K562 (cell line): Measurements from ENCODE around the gene SLC38A8. TPM values are rescaled to one million over a fixed set of nuclear protein-coding genes. Genes with fewer than 3 reads are reported as not detected.

Experiments used
- ATAC-seq: fragments of 200-7000 bp; cut with Tn5 transposase; 3 replicates; pipeline ENCODE4 v1.9.1; 2020; ENCODE audit warnings: moderate library complexity
- BruUV-seq: library from RNA; stranded (reverse); fragments of 400-500 nt; replicated peaks from 2 replicates; lab custom pipeline; 2021; lab: Mats Ljungman, UMichigan
- CTCF ChIA-PET: fragments of 300-600 bp; formaldehyde crosslinking; extraction: SDS; loops from one replicate; lab custom pipeline; 2021; ENCODE audit warnings: low intra/inter-chr PET ratio; lab: Yijun Ruan, JAX
- POLR2A ChIA-PET: fragments of 300-600, 350-650 bp; sonication (Branson Sonifier 250); formaldehyde crosslinking; extraction: SDS; loops from one replicate; lab custom pipeline; 2021; ENCODE audit warnings: antibody characterized with exemption, inconsistent platforms; lab: Yijun Ruan, JAX
- DNase-seq, 4 experiments: peaks; one replicate each; pipeline versions ENCODE4 v3.0.0 to v3.0.0-alpha.2; 2011 to 2018; ENCODE audit warnings: low spot score in 3 of 4, mixed read lengths in 3 of 4; ENCODE audit errors: extremely low read depth in 1 of 4
- FAIRE-seq: peaks from 2 replicates; lab custom pipeline; 2011; peaks lifted over from hg19 to GRCh38; lab: Jason Lieb, UNC
- H2AFZ ChIP-seq: 2 replicates; pipeline ENCODE4 v1.6.0; 2011; ENCODE audit warnings: low read depth, low read length, control low read depth, inconsistent platforms
- H3K27ac ChIP-seq: fragments of 200-600 bp; 3 replicates; pipeline ENCODE4 v1.8.0; 2011; ENCODE audit warnings: low read depth, mild to moderate bottlenecking, control low read depth, inconsistent platforms, low read length, moderate library complexity, mixed read lengths; ENCODE audit errors: extremely low read depth
- H3K27me3 ChIP-seq, 2 experiments: fragments of 300-600 bp in 1 of 2; 2 replicates in 1 of 2; 3 replicates in 1 of 2; pipeline versions ENCODE4 v1.6.0 to v1.8.0; 2011; ENCODE audit warnings: inconsistent platforms in 2 of 2, low read length in 2 of 2, mild to moderate bottlenecking in 1 of 2, mixed read lengths in 1 of 2, moderate library complexity in 1 of 2; ENCODE audit not compliant: control insufficient read depth in 2 of 2, insufficient read depth in 2 of 2
- H3K36me3 ChIP-seq: fragments of 300-600 bp; 3 replicates; pipeline ENCODE4 v1.8.0; 2011; ENCODE audit warnings: mild to moderate bottlenecking, low read length, inconsistent platforms; ENCODE audit not compliant: control insufficient read depth, insufficient read depth
- H3K4me1 ChIP-seq, 2 experiments: fragments of 200-600 bp in 1 of 2; replicated peaks in 1 of 2; 2 replicates in 1 of 2; 3 replicates in 1 of 2; pipeline versions ENCODE4 v1.5.1 to v1.8.0; 2011; ENCODE audit warnings: inconsistent platforms in 2 of 2, low read length in 2 of 2, mild to moderate bottlenecking in 1 of 2, mixed read lengths in 1 of 2, moderate library complexity in 1 of 2; ENCODE audit not compliant: control insufficient read depth in 2 of 2, insufficient read depth in 2 of 2
- H3K4me2 ChIP-seq: 2 replicates; pipeline ENCODE4 v1.6.1; 2011; ENCODE audit warnings: low read length, control low read depth, inconsistent platforms, mixed read lengths; ENCODE audit not compliant: insufficient read depth
- H3K4me3 ChIP-seq: fragments of 200-600 bp; sonication (generic), shearing (Covaris generic); 2 replicates; pipeline ENCODE4 v1.5.1; 2016; ENCODE audit warnings: control low read depth, inconsistent platforms
- H3K79me2 ChIP-seq: fragments of 200-600 bp; 3 replicates; pipeline ENCODE4 v1.8.0; 2011; ENCODE audit warnings: low read length, inconsistent platforms; ENCODE audit not compliant: control insufficient read depth, insufficient read depth
- H3K9ac ChIP-seq, 2 experiments: 2 replicates each; pipeline versions ENCODE4 v1.6.0 to v1.6.1; 2011; ENCODE audit warnings: low read depth in 2 of 2, low read length in 2 of 2, control low read depth in 1 of 2, inconsistent platforms in 1 of 2, mild to moderate bottlenecking in 1 of 2, mixed read lengths in 1 of 2; ENCODE audit not compliant: insufficient read depth in 1 of 2
- H3K9me1 ChIP-seq: one replicate; pipeline ENCODE4 v1.6.0; 2011; ENCODE audit warnings: inconsistent platforms, mild to moderate bottlenecking, low read length, moderate library complexity; ENCODE audit not compliant: control insufficient read depth, insufficient read depth
- H3K9me3 ChIP-seq: replicated peaks from 2 replicates; pipeline ENCODE4 v1.5.1; 2011; ENCODE audit warnings: low read depth, low read length, inconsistent platforms; ENCODE audit not compliant: control insufficient read depth, insufficient read depth
- H4K20me1 ChIP-seq: replicated peaks from 2 replicates; pipeline ENCODE4 v1.6.1; 2011; ENCODE audit warnings: low read length, inconsistent platforms, mixed read lengths; ENCODE audit not compliant: control insufficient read depth, insufficient read depth
- CHAMP1 ChIP-seq: fragments of 450-650 bp; IDR thresholded peaks from 2 replicates; pipeline ENCODE4 v1.6.1; 2016; ENCODE audit warnings: mild to moderate bottlenecking
- CREB3 ChIP-seq: fragments of 450-650 bp; conservative IDR thresholded peaks from 2 replicates; pipeline ENCODE4 v1.6.1; 2016; ENCODE audit warnings: missing genetic modification characterization, low read depth, mild to moderate bottlenecking, missing compliant biosample characterization, moderate library complexity
- POLR2AphosphoS5 ChIP-seq: IDR thresholded peaks from 2 replicates; pipeline ENCODE4 v1.6.1; 2011; ENCODE audit warnings: mild to moderate bottlenecking, low read depth, low read length, moderate library complexity; ENCODE audit not compliant: control insufficient read depth, insufficient read depth
- PRDM10 ChIP-seq: fragments of 450-650 bp; IDR thresholded peaks from 2 replicates; pipeline ENCODE4 v1.6.1; 2018; ENCODE audit not compliant: partially characterized antibody
- PTRF ChIP-seq: fragments of 450-650 bp; IDR thresholded peaks from 2 replicates; pipeline ENCODE4 v1.6.1; 2016; ENCODE audit warnings: mild to moderate bottlenecking, missing genetic modification characterization, missing compliant biosample characterization
- THAP12 ChIP-seq: fragments of 250-450 bp; sonication (Bioruptor Pico); IDR thresholded peaks from 2 replicates; pipeline ENCODE4 v1.9.0; 2021; ENCODE audit warnings: mild to moderate bottlenecking, inconsistent platforms
- ZNF277 ChIP-seq: fragments of 250-450 bp; sonication (Bioruptor Pico); IDR thresholded peaks from 2 replicates; pipeline ENCODE4 v1.8.0; 2022; ENCODE audit warnings: inconsistent platforms, mild to moderate bottlenecking, moderate library complexity, borderline replicate concordance
- ZNF507 ChIP-seq: conservative IDR thresholded peaks from 2 replicates; pipeline ENCODE4 v1.6.1; 2017; ENCODE audit warnings: missing genetic modification characterization, missing compliant biosample characterization
- WGBS: fragments of 100-300 bp; shearing (Covaris generic); methylation state at CpG from one replicate; pipeline ENCODE4 v1.1.6; 2016; ENCODE audit warnings: low coverage, mixed read lengths; ENCODE audit not compliant: insufficient coverage; ENCODE audit errors: missing lambda C conversion rate; 5-methylcytosine and 5-hydroxymethylcytosine counted together
- in situ Hi-C: fragments of 300-500 bp; cut with MboI; formaldehyde crosslinking; loops from 4 replicates; pipeline ENCODE4 v1.15.0; 2018; ENCODE audit warnings: inconsistent platforms, mixed read lengths
- intact Hi-C: fragments of 100-400 bp; cut with micrococcal nuclease; formaldehyde crosslinking; loops from 2 replicates; pipeline ENCODE4 v1.14.2; 2022
- polyA plus RNA-seq, 8 experiments: library from polyadenylated mRNA; depleted of rRNA in 4 of 8; stranded (reverse) in 5 of 8; unstranded in 3 of 8; fragments of >200 nt; fragmentation: Nextera tagmentation in 2 of 8; fragmentation: Illumina TruSeq in 1 of 8; extraction: Ambion mirVana in 2 of 8; extraction: Trizol in 1 of 8; gene quantifications; 2 replicates each; pipeline versions ENCODE4 v1.2.1 to v1.2.3, GENCODE V29; 2011 to 2014; ENCODE audit warnings: inconsistent platforms in 1 of 8, missing spikeins in 1 of 8
- total RNA-seq, 7 experiments: library from RNA; depleted of rRNA in 6 of 7; stranded (reverse); fragments of >200 nt in 6 of 7; fragmentation: Illumina TruSeq in 2 of 7; extraction: Trizol in 2 of 7; gene quantifications; 2 replicates each; pipeline versions ENCODE4 v1.2.1 to v1.2.3, GENCODE V29; 2011 to 2021; ENCODE audit warnings: low replicate concordance in 1 of 7

Gene SLC38A8
- total and polyA plus RNA-seq, 9 of the 15 experiments (the other 6 are each of a cell fraction or from before 2014, with no cell fraction given), result 0.28 TPM; not detected in 8

- TF ChIP-seq CHAMP1 (no peak), CREB3 (no peak), ZNF277 (CRISPR knock-in tag) (no peak), POLR2AphosphoS5 (no peak), PTRF (no peak), PRDM10 (no peak), ZNF507 (tag) (no peak), THAP12 (CRISPR knock-in tag) (no peak)
- in situ Hi-C loops (loop anchor here (10.0 kb wide), 1 partner anchor 73 kb away; no protein-coding TSS in a partner anchor), intact Hi-C loops (no loop called here)
- DNase-seq (no peak), FAIRE-seq (no peak), ATAC-seq (no peak)
- Histone ChIP-seq H3K79me2 (no peaks in the 10 kb centered on the region), H3K4me1 (peaks cover 16 to 32% of the 10 kb centered on the region in 2 experiments), H3K9ac (no peak overlapping the region), H3K4me3 (no peak overlapping the region), H3K27ac (no peak overlapping the region), H2AFZ (no peak overlapping the region), H3K36me3 (peaks cover 20% of the 10 kb centered on the region; the same call in 1 of the 3 replicates), H3K4me2 (no peak overlapping the region), H3K9me1 (peaks cover 6% of the 10 kb centered on the region), H3K9me3 (no peaks in the 10 kb centered on the region), H3K27me3 (peaks cover 4 to 9% of the 10 kb centered on the region in 2 experiments; a peak in 4 of 5 replicates), H4K20me1 (peaks cover 28% of the 10 kb centered on the region; the same call in 1 of the 2 replicates)
- no TSS peak for BruUV-seq
- WGBS, result 91% methylated on average over 6 of the region's 6 CpGs
- POLR2A ChIA-PET, result interaction anchor here (1.6 kb wide), 1 partner anchor 90 kb away, joined by 3 read pairs; no protein-coding TSS in a partner anchor
- CTCF ChIA-PET, result interaction anchor here (2.6 kb wide), 1 partner anchor 80 kb away, joined by 9 read pairs; the partner anchor contains the start of gene NECAB2
Measured at GRCh38 chr16:84047626-84048025, 5.0 kb upstream of the SLC38A8 start.
